GM23338 (cell line): ENCODE results near the gene PALLD.

Source experiments
- EZH2 ChIP-seq: fragments of 200-600 bp; sonication (generic); IDR thresholded peaks from one replicate; pipeline ENCODE4 v1.8.0; 2017; ENCODE audit warnings: antibody characterized with exemption, mild to moderate bottlenecking, low read depth; ENCODE audit not compliant: unreplicated experiment
- NANOG ChIP-seq: IDR thresholded peaks from 2 replicates; pipeline ENCODE4 v1.6.1; 2016; ENCODE audit warnings: antibody characterized with exemption, borderline replicate concordance
- TF ChIP-seq, protein P1 (sequence below), 2 experiments: fragments of 200-600 bp in 1 of 2; sonication (generic) in 1 of 2; conservative IDR thresholded peaks; 2 replicates each; pipeline versions ENCODE4 v1.5.1 to v1.6.1; 2016 to 2017; ENCODE audit warnings: antibody characterized with exemption in 2 of 2, low read depth in 2 of 2, mild to moderate bottlenecking in 2 of 2, moderate library complexity in 1 of 2

DNA sequence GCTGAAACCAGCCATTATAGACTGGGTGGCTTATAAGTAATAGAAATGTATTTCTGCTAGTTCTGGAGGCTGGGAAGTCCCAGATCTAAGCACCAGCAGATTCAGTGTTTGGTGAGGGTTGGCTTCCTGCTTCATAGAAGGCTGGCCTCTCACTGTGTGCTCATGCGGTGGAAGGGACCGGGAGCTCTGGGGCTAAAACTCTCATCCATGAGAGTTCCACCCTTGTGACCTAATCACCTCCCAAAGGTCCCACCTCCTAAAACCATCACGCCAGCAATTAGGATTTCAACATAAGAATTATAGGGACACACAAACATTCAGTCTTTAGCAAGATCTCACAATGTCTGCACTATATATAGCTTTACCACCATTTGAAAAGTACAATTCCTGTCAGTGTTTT lies 298.0 kb downstream of the PALLD start:
- TF ChIP-seq, protein P1, sequence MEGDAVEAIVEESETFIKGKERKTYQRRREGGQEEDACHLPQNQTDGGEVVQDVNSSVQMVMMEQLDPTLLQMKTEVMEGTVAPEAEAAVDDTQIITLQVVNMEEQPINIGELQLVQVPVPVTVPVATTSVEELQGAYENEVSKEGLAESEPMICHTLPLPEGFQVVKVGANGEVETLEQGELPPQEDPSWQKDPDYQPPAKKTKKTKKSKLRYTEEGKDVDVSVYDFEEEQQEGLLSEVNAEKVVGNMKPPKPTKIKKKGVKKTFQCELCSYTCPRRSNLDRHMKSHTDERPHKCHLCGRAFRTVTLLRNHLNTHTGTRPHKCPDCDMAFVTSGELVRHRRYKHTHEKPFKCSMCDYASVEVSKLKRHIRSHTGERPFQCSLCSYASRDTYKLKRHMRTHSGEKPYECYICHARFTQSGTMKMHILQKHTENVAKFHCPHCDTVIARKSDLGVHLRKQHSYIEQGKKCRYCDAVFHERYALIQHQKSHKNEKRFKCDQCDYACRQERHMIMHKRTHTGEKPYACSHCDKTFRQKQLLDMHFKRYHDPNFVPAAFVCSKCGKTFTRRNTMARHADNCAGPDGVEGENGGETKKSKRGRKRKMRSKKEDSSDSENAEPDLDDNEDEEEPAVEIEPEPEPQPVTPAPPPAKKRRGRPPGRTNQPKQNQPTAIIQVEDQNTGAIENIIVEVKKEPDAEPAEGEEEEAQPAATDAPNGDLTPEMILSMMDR (conservative IDR thresholded peaks at IDR 0.05; ENCODE audit: low read depth in 2 of 2): no peak
- TF ChIP-seq EZH2: no peak
- TF ChIP-seq NANOG: no peak
